Lower leg skin (tissue), 4 donors: ENCODE results near the gene MS4A5. TPM values are rescaled to one million over a fixed set of nuclear protein-coding genes. Genes with fewer than 3 reads are reported as not detected.
"Not testable (repeated sequence)": the region's sequence is repeated elsewhere in the genome, so short reads cannot be mapped to it uniquely, and the experiment has no call there.

Experiments
- DNase-seq, 2 donors: peaks; one replicate each; pipeline ENCODE4 v3.0.0-alpha.2; 2019; ENCODE audit warnings: low spot score in 2 of 2
- H3K4me3 ChIP-seq: fragments of 200-600 bp; sonication (generic); 2 replicates; pipeline ENCODE4 v1.5.1; 2017; ENCODE audit warnings: mild to moderate bottlenecking, low read depth; ENCODE audit not compliant: poor library complexity, severe bottlenecking
- CTCF ChIP-seq, 3 donors: fragments of 450-650 bp; IDR thresholded peaks; one replicate each; pipeline ENCODE4 v1.5.1; 2016; ENCODE audit warnings: antibody characterized with exemption in 3 of 3, mild to moderate bottlenecking in 3 of 3, moderate library complexity in 2 of 3
- POLR2A ChIP-seq, 2 donors: fragments of 450-650 bp; IDR thresholded peaks; one replicate each; pipeline ENCODE4 v1.6.1; 2016 to 2017; ENCODE audit warnings: antibody characterized with exemption in 2 of 2, mild to moderate bottlenecking in 1 of 2, moderate library complexity in 1 of 2
- WGBS, 2 donors: methylation state at CpG; one replicate each; pipeline ENCODE4 v1.1.5; 2018; 5-methylcytosine and 5-hydroxymethylcytosine counted together
- intact Hi-C: fragments of 100-400 bp; cut with DNase I; formaldehyde crosslinking; loops from one replicate; pipeline ENCODE4 v1.15.0; 2023; ENCODE audit warnings: low total_unique reads
- total RNA-seq, 4 donors: library from RNA; depleted of rRNA; stranded (reverse); fragments of >200 nt; gene quantifications; one replicate each; pipeline ENCODE4 v1.1.0, GENCODE V29; 2016

Gene MS4A5
- total RNA-seq, 4 donors from 2014 or later, result not detected

GRCh38 chr11:60428517-60428916 is 855 bp upstream of the MS4A5 start:
- H3K4me3 ChIP-seq, result no peak overlapping the region
- TF ChIP-seq CTCF (IDR thresholded peaks at IDR 0.05) (no peak), POLR2A (IDR thresholded peaks at IDR 0.05) (no peak)
- no peak for DNase-seq
- whole genome bisulfite sequencing, 2 donors, result 56 to 58% methylated on average over 2 of the region's 2 CpGs
- intact Hi-C loops, result no loop called here

GRCh38 chr11:60431251-60431650 is 1.9 kb downstream of the MS4A5 start:
- no peak for TF ChIP-seq CTCF (IDR thresholded peaks at IDR 0.05)
- no peak for TF ChIP-seq POLR2A (IDR thresholded peaks at IDR 0.05)
- DNase-seq, result no peak
- WGBS, 2 donors, result 65 to 69% methylated on average over 2 of the region's 2 CpGs
- H3K4me3 ChIP-seq, result no peak overlapping the region
- intact Hi-C loops, result no loop called here

GRCh38 chr11:60433401-60433800 is 4.0 kb downstream of the MS4A5 start:
- no peak for TF ChIP-seq POLR2A (IDR thresholded peaks at IDR 0.05)
- no peak for TF ChIP-seq CTCF (IDR thresholded peaks at IDR 0.05)
- intact Hi-C loops, result no loop called here
- no peak for DNase-seq
- no peak overlapping the region for H3K4me3 ChIP-seq
- WGBS, 2 donors, result 70 to 75% methylated on average over 4 of the region's 4 CpGs

DNA sequence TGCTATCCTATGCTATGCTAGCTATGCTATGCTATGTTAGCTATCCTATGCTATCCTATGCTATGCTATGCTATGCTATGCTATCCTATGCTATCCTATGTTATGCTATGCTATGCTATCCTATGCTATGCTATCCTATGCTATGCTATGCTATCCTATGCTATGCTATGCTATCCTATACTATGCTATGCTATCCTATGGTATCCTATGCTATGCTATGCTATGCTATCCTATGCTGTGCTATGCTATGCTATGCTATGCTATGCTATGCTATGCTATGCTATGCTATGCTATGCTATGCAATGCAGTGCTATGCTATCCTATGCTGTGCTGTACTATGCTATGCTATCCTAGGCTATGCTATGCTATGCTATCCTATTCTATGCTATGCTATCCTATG is 17.7 kb downstream of the MS4A5 start:
- H3K4me3 ChIP-seq, result no peak overlapping the region
- intact Hi-C loops, result no loop called here
- TF ChIP-seq CTCF (IDR thresholded peaks at IDR 0.05) (no peak), POLR2A (IDR thresholded peaks at IDR 0.05) (no peak)
- no peak for DNase-seq

DNA sequence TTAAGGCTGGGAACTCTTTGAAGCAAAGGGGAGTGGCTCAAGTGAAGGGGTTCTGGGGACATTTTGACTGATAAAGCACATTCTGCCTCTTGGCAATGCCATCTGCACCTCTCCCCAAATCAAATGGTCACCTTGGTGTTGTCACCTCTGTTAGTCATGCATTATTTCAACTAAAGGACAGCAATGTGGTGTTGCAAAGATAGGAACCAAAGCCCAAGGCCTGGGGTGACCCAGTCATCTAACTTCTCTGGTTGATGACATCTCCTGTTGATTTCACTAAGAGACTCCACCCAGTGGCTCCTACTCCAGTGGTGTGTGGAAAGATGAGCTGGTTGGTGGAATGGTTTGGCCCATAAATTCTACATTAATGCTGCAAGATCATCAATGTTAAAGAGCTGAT is 18.5 kb downstream of the MS4A5 start:
- TF ChIP-seq CTCF (IDR thresholded peaks at IDR 0.05) (no peak), POLR2A (IDR thresholded peaks at IDR 0.05) (no peak)
- DNase-seq, result no peak
- intact Hi-C loops, result no loop called here
- H3K4me3 ChIP-seq, result no peak overlapping the region

DNA sequence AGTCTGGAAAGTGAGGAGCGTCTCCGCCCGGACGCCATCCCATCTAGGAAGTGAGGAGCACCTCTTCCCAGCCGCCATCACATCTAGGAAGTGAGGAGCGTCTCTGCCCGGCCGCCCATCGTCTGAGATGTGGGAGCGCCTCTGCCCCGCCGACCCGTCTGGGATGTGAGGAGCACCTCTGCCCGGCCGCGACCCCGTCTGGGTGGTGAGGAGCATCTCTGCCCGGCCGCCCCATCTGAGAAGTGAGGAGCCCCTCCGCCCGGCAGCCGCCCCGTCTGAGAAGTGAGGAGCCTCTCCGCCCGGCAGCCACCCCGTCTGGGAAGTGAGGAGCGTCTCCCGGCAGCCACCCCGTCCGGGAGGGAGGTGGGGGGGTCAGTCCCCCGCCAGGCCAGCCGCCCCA is 21.8 kb downstream of the MS4A5 start:
- WGBS, 2 donors, result 80 to 95% methylated on average over 9 to 13 of the region's 32 CpGs

More for the DNA sequence above, 21.8 kb downstream of the MS4A5 start:
- intact Hi-C loops, DNase-seq, H3K4me3 ChIP-seq: not testable (repeated sequence)
